K562 (cell line): ENCODE measurements around the gene EFS. TPM values are rescaled to one million over a fixed set of nuclear protein-coding genes. Genes with fewer than 3 reads are reported as not detected.

Source experiments
- ATAC-seq: fragments of 200-7000 bp; cut with Tn5 transposase; 3 replicates; pipeline ENCODE4 v1.9.1; 2020; ENCODE audit warnings: moderate library complexity
- BruUV-seq: library from RNA; stranded (reverse); fragments of 400-500 nt; replicated peaks from 2 replicates; lab custom pipeline; 2021; lab: Mats Ljungman, UMichigan
- CTCF ChIA-PET: fragments of 300-600 bp; formaldehyde crosslinking; extraction: SDS; loops from one replicate; lab custom pipeline; 2021; ENCODE audit warnings: low intra/inter-chr PET ratio; lab: Yijun Ruan, JAX
- POLR2A ChIA-PET: fragments of 300-600, 350-650 bp; sonication (Branson Sonifier 250); formaldehyde crosslinking; extraction: SDS; loops from one replicate; lab custom pipeline; 2021; ENCODE audit warnings: antibody characterized with exemption, inconsistent platforms; lab: Yijun Ruan, JAX
- DNase-seq, 4 experiments: peaks; one replicate each; pipeline versions ENCODE4 v3.0.0 to v3.0.0-alpha.2; 2011 to 2018; ENCODE audit warnings: low spot score in 3 of 4, mixed read lengths in 3 of 4; ENCODE audit errors: extremely low read depth in 1 of 4
- FAIRE-seq: peaks from 2 replicates; lab custom pipeline; 2011; peaks lifted over from hg19 to GRCh38; lab: Jason Lieb, UNC
- H2AFZ ChIP-seq: 2 replicates; pipeline ENCODE4 v1.6.0; 2011; ENCODE audit warnings: low read depth, low read length, control low read depth, inconsistent platforms
- H3K27ac ChIP-seq: fragments of 200-600 bp; 3 replicates; pipeline ENCODE4 v1.8.0; 2011; ENCODE audit warnings: low read depth, mild to moderate bottlenecking, control low read depth, inconsistent platforms, low read length, moderate library complexity, mixed read lengths; ENCODE audit errors: extremely low read depth
- H3K27me3 ChIP-seq, 2 experiments: fragments of 300-600 bp in 1 of 2; 2 replicates in 1 of 2; 3 replicates in 1 of 2; pipeline versions ENCODE4 v1.6.0 to v1.8.0; 2011; ENCODE audit warnings: inconsistent platforms in 2 of 2, low read length in 2 of 2, mild to moderate bottlenecking in 1 of 2, mixed read lengths in 1 of 2, moderate library complexity in 1 of 2; ENCODE audit not compliant: control insufficient read depth in 2 of 2, insufficient read depth in 2 of 2
- H3K36me3 ChIP-seq: fragments of 300-600 bp; 3 replicates; pipeline ENCODE4 v1.8.0; 2011; ENCODE audit warnings: mild to moderate bottlenecking, low read length, inconsistent platforms; ENCODE audit not compliant: control insufficient read depth, insufficient read depth
- H3K4me1 ChIP-seq, 2 experiments: fragments of 200-600 bp in 1 of 2; replicated peaks in 1 of 2; 2 replicates in 1 of 2; 3 replicates in 1 of 2; pipeline versions ENCODE4 v1.5.1 to v1.8.0; 2011; ENCODE audit warnings: inconsistent platforms in 2 of 2, low read length in 2 of 2, mild to moderate bottlenecking in 1 of 2, mixed read lengths in 1 of 2, moderate library complexity in 1 of 2; ENCODE audit not compliant: control insufficient read depth in 2 of 2, insufficient read depth in 2 of 2
- H3K4me2 ChIP-seq: 2 replicates; pipeline ENCODE4 v1.6.1; 2011; ENCODE audit warnings: low read length, control low read depth, inconsistent platforms, mixed read lengths; ENCODE audit not compliant: insufficient read depth
- H3K4me3 ChIP-seq: fragments of 200-600 bp; sonication (generic), shearing (Covaris generic); 2 replicates; pipeline ENCODE4 v1.5.1; 2016; ENCODE audit warnings: control low read depth, inconsistent platforms
- H3K79me2 ChIP-seq: fragments of 200-600 bp; 3 replicates; pipeline ENCODE4 v1.8.0; 2011; ENCODE audit warnings: low read length, inconsistent platforms; ENCODE audit not compliant: control insufficient read depth, insufficient read depth
- H3K9ac ChIP-seq, 2 experiments: 2 replicates each; pipeline versions ENCODE4 v1.6.0 to v1.6.1; 2011; ENCODE audit warnings: low read depth in 2 of 2, low read length in 2 of 2, control low read depth in 1 of 2, inconsistent platforms in 1 of 2, mild to moderate bottlenecking in 1 of 2, mixed read lengths in 1 of 2; ENCODE audit not compliant: insufficient read depth in 1 of 2
- H3K9me1 ChIP-seq: one replicate; pipeline ENCODE4 v1.6.0; 2011; ENCODE audit warnings: inconsistent platforms, mild to moderate bottlenecking, low read length, moderate library complexity; ENCODE audit not compliant: control insufficient read depth, insufficient read depth
- H3K9me3 ChIP-seq: replicated peaks from 2 replicates; pipeline ENCODE4 v1.5.1; 2011; ENCODE audit warnings: low read depth, low read length, inconsistent platforms; ENCODE audit not compliant: control insufficient read depth, insufficient read depth
- H4K20me1 ChIP-seq: replicated peaks from 2 replicates; pipeline ENCODE4 v1.6.1; 2011; ENCODE audit warnings: low read length, inconsistent platforms, mixed read lengths; ENCODE audit not compliant: control insufficient read depth, insufficient read depth
- PHF20 ChIP-seq: fragments of 450-650 bp; IDR thresholded peaks from 2 replicates; pipeline ENCODE4 v1.6.1; 2018; ENCODE audit not compliant: partially characterized antibody
- RBM17 ChIP-seq: fragments of 200-400 bp; formaldehyde crosslinking; IDR thresholded peaks from 2 replicates; pipeline ENCODE4 v1.6.1; 2017; ENCODE audit warnings: low read depth, mild to moderate bottlenecking, low read length, borderline replicate concordance
- RFX7 ChIP-seq: fragments of 250-450 bp; sonication (Bioruptor Pico); IDR thresholded peaks from 2 replicates; pipeline ENCODE4 v1.5.1; 2021; ENCODE audit warnings: mild to moderate bottlenecking
- SNRNP70 ChIP-seq: fragments of 200-400 bp; formaldehyde crosslinking; optimal IDR thresholded peaks from 2 replicates; pipeline ENCODE3; 2017; ENCODE audit warnings: low read depth, low read length
- ZBTB8A ChIP-seq: fragments of 450-650 bp; IDR thresholded peaks from 2 replicates; pipeline ENCODE4 v1.6.1; 2018; ENCODE audit warnings: mild to moderate bottlenecking, moderate library complexity; ENCODE audit not compliant: partially characterized antibody
- ZNF263 ChIP-seq: sonication (generic); formaldehyde crosslinking; IDR thresholded peaks from 2 replicates; pipeline ENCODE4 v1.8.0; 2022; ENCODE audit warnings: mild to moderate bottlenecking, missing genetic modification reagents, borderline replicate concordance
- WGBS: fragments of 100-300 bp; shearing (Covaris generic); methylation state at CpG from one replicate; pipeline ENCODE4 v1.1.6; 2016; ENCODE audit warnings: low coverage, mixed read lengths; ENCODE audit not compliant: insufficient coverage; ENCODE audit errors: missing lambda C conversion rate; 5-methylcytosine and 5-hydroxymethylcytosine counted together
- in situ Hi-C: fragments of 300-500 bp; cut with MboI; formaldehyde crosslinking; loops from 4 replicates; pipeline ENCODE4 v1.15.0; 2018; ENCODE audit warnings: inconsistent platforms, mixed read lengths
- intact Hi-C: fragments of 100-400 bp; cut with micrococcal nuclease; formaldehyde crosslinking; loops from 2 replicates; pipeline ENCODE4 v1.14.2; 2022
- polyA plus RNA-seq, 8 experiments: library from polyadenylated mRNA; depleted of rRNA in 4 of 8; stranded (reverse) in 5 of 8; unstranded in 3 of 8; fragments of >200 nt; fragmentation: Nextera tagmentation in 2 of 8; fragmentation: Illumina TruSeq in 1 of 8; extraction: Ambion mirVana in 2 of 8; extraction: Trizol in 1 of 8; gene quantifications; 2 replicates each; pipeline versions ENCODE4 v1.2.1 to v1.2.3, GENCODE V29; 2011 to 2014; ENCODE audit warnings: inconsistent platforms in 1 of 8, missing spikeins in 1 of 8
- total RNA-seq, 7 experiments: library from RNA; depleted of rRNA in 6 of 7; stranded (reverse); fragments of >200 nt in 6 of 7; fragmentation: Illumina TruSeq in 2 of 7; extraction: Trizol in 2 of 7; gene quantifications; 2 replicates each; pipeline versions ENCODE4 v1.2.1 to v1.2.3, GENCODE V29; 2011 to 2021; ENCODE audit warnings: low replicate concordance in 1 of 7
- TF ChIP-seq, protein P1 (sequence below): fragments of 450-650 bp; IDR thresholded peaks from 2 replicates; pipeline ENCODE4 v1.6.1; 2016
- TF ChIP-seq, protein P2 (sequence below), 2 experiments: fragments of 450-650 bp in 1 of 2; sonication (generic) in 1 of 2; formaldehyde crosslinking in 1 of 2; IDR thresholded peaks in 1 of 2; conservative IDR thresholded peaks in 1 of 2; 2 replicates each; pipeline versions ENCODE4 v1.6.1 to v1.8.1; 2016 to 2023; ENCODE audit warnings: mild to moderate bottlenecking in 2 of 2, moderate library complexity in 2 of 2, inconsistent platforms in 1 of 2, missing genetic modification reagents in 1 of 2

The EFS gene
- total and polyA plus RNA-seq, 9 of the 15 experiments (the other 6 are each of a cell fraction or from before 2014, with no cell fraction given), result 0.01 to 0.03 TPM; not detected in 7

DNA sequence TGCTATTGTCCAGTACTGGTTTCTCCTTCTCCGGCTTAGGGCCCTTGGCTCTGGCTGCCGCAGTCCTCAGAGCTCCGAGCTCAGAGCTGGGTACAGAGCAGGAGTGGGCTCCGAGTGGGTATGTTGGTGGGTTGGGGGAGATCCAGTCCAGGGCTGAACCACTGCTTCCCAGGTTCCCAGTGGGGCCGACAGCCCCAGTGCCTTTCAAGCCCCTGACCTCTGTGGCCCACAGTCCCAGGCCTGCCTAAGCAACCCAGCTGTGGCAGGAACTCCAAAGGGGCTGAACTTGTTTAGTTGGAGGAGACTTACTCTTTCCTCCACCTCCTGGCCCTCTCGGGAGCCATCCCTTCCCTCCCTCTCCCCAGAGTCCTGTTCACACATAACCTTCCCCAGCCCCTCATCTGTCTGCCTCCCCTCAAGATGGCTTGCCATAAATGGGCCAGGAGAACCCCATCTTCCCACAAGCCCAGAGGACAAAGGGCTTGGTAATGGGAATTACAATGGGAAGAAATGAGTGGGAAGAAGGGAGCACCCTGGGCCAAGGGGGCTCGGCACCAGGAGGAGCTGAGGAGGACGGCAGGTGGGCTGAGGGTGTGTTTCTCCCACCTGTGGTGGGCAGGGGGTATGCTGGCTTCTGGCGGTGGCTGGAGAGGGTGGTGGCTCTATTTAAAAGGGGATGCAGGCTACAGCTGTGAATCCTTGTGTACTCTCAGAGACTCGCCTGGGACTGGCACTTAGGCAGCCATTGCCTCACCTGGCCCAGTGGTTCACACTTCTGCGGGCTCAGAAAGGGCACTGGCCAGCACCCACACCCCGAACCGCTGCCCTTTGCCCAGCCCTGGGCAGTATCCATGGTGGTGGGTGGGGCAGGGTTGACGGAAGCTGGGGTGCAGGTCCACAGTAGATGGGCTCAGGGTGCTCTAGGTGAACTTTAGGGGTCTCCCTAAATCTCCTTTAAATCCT is 46.9 kb upstream of the EFS start:
- POLR2A ChIA-PET, result no interaction called here
- no peaks in the 10 kb centered on the region for H3K79me2 ChIP-seq
- no peaks in the 10 kb centered on the region for H3K9me3 ChIP-seq

DNA sequence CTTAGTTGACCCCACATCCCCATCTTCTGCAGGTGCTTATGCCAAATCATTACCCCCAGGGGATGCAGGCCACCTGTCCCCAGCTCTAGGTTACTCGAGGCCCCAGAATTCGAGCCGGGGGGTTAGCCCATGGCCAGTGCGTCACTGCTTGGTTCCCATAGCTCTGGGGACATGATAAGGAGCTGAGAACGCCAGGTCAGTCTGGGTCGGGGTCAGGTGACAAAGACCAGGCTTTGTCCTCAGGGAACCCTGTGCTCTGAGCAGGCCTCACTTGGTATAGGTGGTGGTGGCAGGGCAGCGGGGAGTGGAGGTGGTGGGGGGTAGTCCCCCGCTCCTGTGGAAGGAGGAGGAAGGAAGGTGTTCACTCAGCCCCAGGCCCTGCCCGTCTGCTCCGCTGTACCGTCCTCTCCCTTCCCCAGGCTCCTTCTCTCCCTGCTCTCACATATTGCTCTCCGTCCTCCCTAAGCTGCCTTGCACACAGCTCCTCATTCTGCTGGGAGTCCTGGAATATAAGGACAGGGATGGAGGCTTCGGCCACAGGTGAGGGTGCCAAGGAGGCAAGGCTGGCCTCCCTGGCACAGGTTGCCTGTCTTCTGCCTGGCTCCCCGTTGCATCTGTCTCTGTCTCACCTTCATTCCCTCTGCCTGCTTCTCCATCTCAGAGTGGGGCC is 45.1 kb upstream of the EFS start:
- Histone ChIP-seq H3K27me3 (peaks cover 14 to 87% of the 10 kb centered on the region in 2 experiments; a peak in 4 of 5 replicates), H3K9me1 (no peaks in the 10 kb centered on the region), H3K9me3 (no peaks in the 10 kb centered on the region), H3K4me2 (no peak overlapping the region), H3K4me1 (no peaks in the 10 kb centered on the region), H3K36me3 (no peaks in the 10 kb centered on the region), H3K9ac (no peak overlapping the region), H3K4me3 (no peak overlapping the region), H3K79me2 (no peaks in the 10 kb centered on the region), H2AFZ (no peak overlapping the region), H4K20me1 (no peaks in the 10 kb centered on the region), H3K27ac (no peak overlapping the region)
- no peak for ATAC-seq
- POLR2A ChIA-PET, result interaction anchor here (0.5 to 1.0 kb wide), 2 partner anchors 13 to 16 kb away, joined by 3 read pairs; no protein-coding TSS in a partner anchor
- TF ChIP-seq, protein P1, sequence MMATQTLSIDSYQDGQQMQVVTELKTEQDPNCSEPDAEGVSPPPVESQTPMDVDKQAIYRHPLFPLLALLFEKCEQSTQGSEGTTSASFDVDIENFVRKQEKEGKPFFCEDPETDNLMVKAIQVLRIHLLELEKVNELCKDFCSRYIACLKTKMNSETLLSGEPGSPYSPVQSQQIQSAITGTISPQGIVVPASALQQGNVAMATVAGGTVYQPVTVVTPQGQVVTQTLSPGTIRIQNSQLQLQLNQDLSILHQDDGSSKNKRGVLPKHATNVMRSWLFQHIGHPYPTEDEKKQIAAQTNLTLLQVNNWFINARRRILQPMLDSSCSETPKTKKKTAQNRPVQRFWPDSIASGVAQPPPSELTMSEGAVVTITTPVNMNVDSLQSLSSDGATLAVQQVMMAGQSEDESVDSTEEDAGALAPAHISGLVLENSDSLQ, result no peak
- TF ChIP-seq ZNF263 (CRISPR knock-in tag) (peak; percentile 91), ZBTB8A (no peak), RBM17 (no peak)
- TF ChIP-seq, protein P2, sequence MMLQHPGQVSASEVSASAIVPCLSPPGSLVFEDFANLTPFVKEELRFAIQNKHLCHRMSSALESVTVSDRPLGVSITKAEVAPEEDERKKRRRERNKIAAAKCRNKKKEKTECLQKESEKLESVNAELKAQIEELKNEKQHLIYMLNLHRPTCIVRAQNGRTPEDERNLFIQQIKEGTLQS (IDR thresholded peaks at IDR 0.05), result no peak
- TF ChIP-seq, protein P2 (CRISPR knock-in tag; conservative IDR thresholded peaks at IDR 0.05), result no peak
- in situ Hi-C loops, result no loop called here
- CTCF ChIA-PET, result no interaction called here
- FAIRE-seq, result no peak
- intact Hi-C loops, result no loop called here
- 0% methylated on average over 6 of the region's 14 CpGs for WGBS
- BruUV-seq, result no TSS peak
- DNase-seq, result no peak

More for the DNA sequence above, 46.9 kb upstream of the EFS start:
- no peak overlapping the region for H3K4me3 ChIP-seq
- H3K4me1 ChIP-seq, result no peaks in the 10 kb centered on the region
- FAIRE-seq (no peak), ATAC-seq (no peak), DNase-seq (no peak)
- H3K4me2 ChIP-seq, result no peak overlapping the region
- H3K27ac ChIP-seq, result no peak overlapping the region
- no TSS peak for BruUV-seq
- H2AFZ ChIP-seq, result no peak overlapping the region
- in situ Hi-C loops (no loop called here), intact Hi-C loops (no loop called here)
- peak overlapping the region in 1 of 2 experiments; percentile 26; a peak in 1 of 4 replicates for H3K9ac ChIP-seq
- CTCF ChIA-PET, result no interaction called here
- H4K20me1 ChIP-seq, result no peaks in the 10 kb centered on the region
- H3K36me3 ChIP-seq, result no peaks in the 10 kb centered on the region
- 2% methylated on average over 13 of the region's 14 CpGs for WGBS
- H3K9me1 ChIP-seq, result no peaks in the 10 kb centered on the region
- TF ChIP-seq RFX7 (CRISPR knock-in tag) (no peak), SNRNP70 (no peak), PHF20 (no peak)
- H3K27me3 ChIP-seq, result peaks cover 14 to 84% of the 10 kb centered on the region in 2 experiments; a peak in 4 of 5 replicates
